Fibroblast of lung (primary cell): Measurements from ENCODE around the gene BIRC7. TPM values are rescaled to one million over a fixed set of nuclear protein-coding genes. Genes with fewer than 3 reads are reported as not detected.

ENCODE experiments used
- DNase-seq, 2 donors: peaks; one replicate each; pipeline versions ENCODE4 v3.0.0 to v3.0.0-alpha.2; 2010; ENCODE audit warnings: low read depth in 2 of 2
- H2AFZ ChIP-seq: 2 replicates; pipeline ENCODE4 v1.5.1; 2012; ENCODE audit warnings: low read length, control low read depth, inconsistent platforms
- H3K27ac ChIP-seq: 2 replicates; pipeline ENCODE4 v1.5.1; 2011; ENCODE audit warnings: low read length, control low read depth; ENCODE audit not compliant: insufficient read depth
- H3K27me3 ChIP-seq: 2 replicates; pipeline ENCODE4 v1.5.1; 2011; ENCODE audit warnings: mild to moderate bottlenecking, low read length; ENCODE audit not compliant: control insufficient read depth, insufficient read depth
- H3K36me3 ChIP-seq: 2 replicates; pipeline ENCODE4 v1.5.1; 2011; ENCODE audit warnings: low read length; ENCODE audit not compliant: control insufficient read depth, insufficient read depth
- H3K4me1 ChIP-seq: 2 replicates; pipeline ENCODE4 v1.5.1; 2011; ENCODE audit warnings: low read length; ENCODE audit not compliant: control insufficient read depth, insufficient read depth; ENCODE audit errors: extremely low read depth
- H3K4me2 ChIP-seq: 2 replicates; pipeline ENCODE4 v1.5.1; 2011; ENCODE audit warnings: low read length, control low read depth; ENCODE audit not compliant: insufficient read depth; ENCODE audit errors: extremely low read depth
- H3K4me3 ChIP-seq, 4 experiments: fragments of 200-600 bp in 1 of 4; sonication (generic) in 1 of 4; replicated peaks in 1 of 4; 2 replicates each; pipeline ENCODE4 v1.5.1; 2011 to 2016; ENCODE audit warnings: low read length in 4 of 4, low read depth in 3 of 4, mild to moderate bottlenecking in 3 of 4, control low read depth in 2 of 4, inconsistent platforms in 1 of 4, mixed read lengths in 1 of 4; ENCODE audit not compliant: insufficient read depth in 1 of 4; ENCODE audit errors: control extremely low read depth in 1 of 4
- H3K79me2 ChIP-seq: 2 replicates; pipeline ENCODE4 v1.5.1; 2012; ENCODE audit warnings: mild to moderate bottlenecking, low read length, inconsistent platforms; ENCODE audit not compliant: control insufficient read depth, insufficient read depth
- H3K9ac ChIP-seq: 2 replicates; pipeline ENCODE4 v1.5.1; 2011; ENCODE audit warnings: mild to moderate bottlenecking, low read length, control low read depth; ENCODE audit not compliant: insufficient read depth
- H3K9me3 ChIP-seq: 2 replicates; pipeline ENCODE4 v1.5.1; 2012; ENCODE audit warnings: low read depth, low read length; ENCODE audit not compliant: control insufficient read depth, insufficient read depth
- H4K20me1 ChIP-seq: 2 replicates; pipeline ENCODE4 v1.5.1; 2011; ENCODE audit warnings: low read length; ENCODE audit not compliant: control insufficient read depth, insufficient read depth; ENCODE audit errors: extremely low read depth
- CTCF ChIP-seq, 2 donors: IDR thresholded peaks in 1 of 2; conservative IDR thresholded peaks in 1 of 2; 1 replicate in 1 of 2; 2 replicates in 1 of 2; pipeline ENCODE4 v1.5.1; 2011 to 2012; ENCODE audit warnings: low read length in 2 of 2, control low read depth in 1 of 2, inconsistent platforms in 1 of 2, low read depth in 1 of 2, mild to moderate bottlenecking in 1 of 2
- EZH2 ChIP-seq: IDR thresholded peaks from 2 replicates; pipeline ENCODE4 v1.5.1; 2012; ENCODE audit warnings: low read length, control low read depth, mild to moderate bottlenecking; ENCODE audit errors: missing control alignments
- polyA plus RNA-seq, 2 donors: library from polyadenylated mRNA; depleted of rRNA in 1 of 2; stranded (reverse) in 1 of 2; unstranded in 1 of 2; fragments of >200 nt; gene quantifications; 2 replicates each; pipeline ENCODE4 v1.2.1, GENCODE V29; 2011 to 2012; ENCODE audit warnings: missing spikeins in 1 of 2
- total RNA-seq: library from RNA; depleted of rRNA; stranded (reverse); fragments of >200 nt; gene quantifications from 2 replicates; pipeline ENCODE4 v1.2.1, GENCODE V29; 2014

Gene BIRC7
- total and polyA plus RNA-seq, 2 donors (not counting 1 experiment from before 2014, with no cell fraction given): not detected

GRCh38 chr20:63222541-63222940, 13.2 kb upstream of the BIRC7 start:
- Histone ChIP-seq H3K4me2 (no peak overlapping the region), H3K9me3 (no peaks in the 10 kb centered on the region), H2AFZ (no peak overlapping the region), H3K36me3 (no peaks in the 10 kb centered on the region), H3K9ac (no peak overlapping the region), H3K27me3 (peaks cover 8% of the 10 kb centered on the region), H3K4me3 (no peak overlapping the region), H3K4me1 (peaks cover 2% of the 10 kb centered on the region), H3K27ac (no peak overlapping the region), H4K20me1 (no peaks in the 10 kb centered on the region), H3K79me2 (no peaks in the 10 kb centered on the region)
- TF ChIP-seq CTCF (conservative IDR thresholded peaks at IDR 0.05 in 1 of 2, IDR thresholded peaks at IDR 0.05 in 1 of 2; ENCODE audit: low read depth in 1 of 2, low read length in 2 of 2) (no peak), EZH2 (no peak)
- no peak for DNase-seq

GRCh38 chr20:63223121-63223825, 12.4 kb upstream of the BIRC7 start:
- Histone ChIP-seq H3K4me1 (peaks cover 2% of the 10 kb centered on the region), H3K27me3 (peaks cover 8% of the 10 kb centered on the region), H4K20me1 (no peaks in the 10 kb centered on the region), H3K79me2 (no peaks in the 10 kb centered on the region), H3K9me3 (no peaks in the 10 kb centered on the region), H3K9ac (no peak overlapping the region), H2AFZ (no peak overlapping the region), H3K4me3 (no peak overlapping the region), H3K4me2 (no peak overlapping the region), H3K27ac (no peak overlapping the region), H3K36me3 (no peaks in the 10 kb centered on the region)
- peak; percentile 22 to 46 for DNase-seq
- no peak for TF ChIP-seq EZH2
- peak; percentile 66 to 76 for TF ChIP-seq CTCF (conservative IDR thresholded peaks at IDR 0.05 in 1 of 2, IDR thresholded peaks at IDR 0.05 in 1 of 2; ENCODE audit: low read depth in 1 of 2, low read length in 2 of 2)

- no peak for DNase-seq
These were observed 11.9 kb upstream of the BIRC7 start for GRCh38 chr20:63223826-63224207.

More at GRCh38 chr20:63223826-63224207, 11.9 kb upstream of the BIRC7 start:
- H3K4me3 ChIP-seq: no peak overlapping the region
- H3K79me2 ChIP-seq: no peaks in the 10 kb centered on the region
- peaks cover 11% of the 10 kb centered on the region for H3K27me3 ChIP-seq
- H3K9ac ChIP-seq: no peak overlapping the region
- peaks cover 2% of the 10 kb centered on the region for H3K4me1 ChIP-seq
- no peak overlapping the region for H2AFZ ChIP-seq
- TF ChIP-seq EZH2: no peak
- no peak for TF ChIP-seq CTCF (conservative IDR thresholded peaks at IDR 0.05 in 1 of 2, IDR thresholded peaks at IDR 0.05 in 1 of 2; ENCODE audit: low read depth in 1 of 2, low read length in 2 of 2)
- H3K4me2 ChIP-seq: no peak overlapping the region
- H4K20me1 ChIP-seq: no peaks in the 10 kb centered on the region
- H3K27ac ChIP-seq: no peak overlapping the region
- H3K9me3 ChIP-seq: no peaks in the 10 kb centered on the region
- H3K36me3 ChIP-seq: no peaks in the 10 kb centered on the region
